OCI-LY7 (cell line): Measurements from ENCODE around the gene SLC31A1. TPM values are rescaled to one million over a fixed set of nuclear protein-coding genes. Genes with fewer than 3 reads are reported as not detected.

ENCODE experiments used
- BruUV-seq: library from RNA; stranded (reverse); fragments of 400-500 nt; replicated peaks from 2 replicates; lab custom pipeline; 2021; lab: Mats Ljungman, UMichigan
- CTCF ChIA-PET: fragments of 300-600 bp; sonication (Branson Sonifier 250); formaldehyde crosslinking; loops from one replicate; lab custom pipeline; 2022; ENCODE audit warnings: antibody characterized with exemption; ENCODE audit not compliant: unreplicated experiment; lab: Charles Lee
- POLR2A ChIA-PET: fragments of 300-600 bp; sonication (Branson Sonifier 250); formaldehyde crosslinking; loops from one replicate; lab custom pipeline; 2022; ENCODE audit warnings: antibody characterized with exemption; lab: Charles Lee
- DNase-seq: peaks from one replicate; pipeline ENCODE4 v3.0.0-alpha.2; 2015; ENCODE audit warnings: low spot score
- H2AFZ ChIP-seq: fragments of 200-600 bp; sonication (generic), shearing (Covaris generic); 2 replicates; pipeline ENCODE4 v1.6.1; 2014; ENCODE audit warnings: mild to moderate bottlenecking, antibody characterized with exemption, low read length, moderate library complexity
- H3K27ac ChIP-seq: fragments of 200-600 bp; sonication (generic); 2 replicates; pipeline ENCODE4 v1.5.1; 2014; ENCODE audit warnings: mixed run types, low read depth, mild to moderate bottlenecking, moderate library complexity, low read length, inconsistent platforms; ENCODE audit not compliant: poor library complexity, severe bottlenecking
- H3K36me3 ChIP-seq: fragments of 200-600 bp; sonication (generic); 2 replicates; pipeline ENCODE4 v1.6.1; 2014; ENCODE audit warnings: mild to moderate bottlenecking, antibody characterized with exemption, low read length, moderate library complexity, mixed read lengths; ENCODE audit not compliant: insufficient read depth
- H3K4me1 ChIP-seq: fragments of 200-600 bp; sonication (generic); 2 replicates; pipeline ENCODE4 v1.5.1; 2014; ENCODE audit warnings: mild to moderate bottlenecking, low read length; ENCODE audit not compliant: insufficient read depth, poor library complexity, severe bottlenecking
- H3K4me2 ChIP-seq: fragments of 200-600 bp; sonication (generic); 2 replicates; pipeline ENCODE4 v1.6.1; 2014; ENCODE audit warnings: mild to moderate bottlenecking, low read length
- H3K4me3 ChIP-seq: fragments of 200-600 bp; sonication (generic); 2 replicates; pipeline ENCODE4 v1.5.1; 2014; ENCODE audit warnings: mild to moderate bottlenecking, low read depth, low read length; ENCODE audit not compliant: poor library complexity, severe bottlenecking
- H3K79me2 ChIP-seq: fragments of 200-600 bp; sonication (generic); 2 replicates; pipeline ENCODE4 v1.6.1; 2016; ENCODE audit warnings: low read depth, mild to moderate bottlenecking, low read length, moderate library complexity, mixed read lengths; ENCODE audit not compliant: insufficient read depth
- H3K9me2 ChIP-seq: fragments of 200-600 bp; sonication (generic); 2 replicates; pipeline ENCODE4 v1.6.1; 2016; ENCODE audit warnings: mild to moderate bottlenecking, low read length, mixed read lengths; ENCODE audit not compliant: insufficient read depth
- H3K9me3 ChIP-seq: fragments of 200-600 bp; sonication (generic); 2 replicates; pipeline ENCODE4 v1.6.1; 2014; ENCODE audit warnings: mild to moderate bottlenecking, mixed run types, low read length, mixed read lengths
- H4K20me1 ChIP-seq: fragments of 200-600 bp; sonication (generic); 2 replicates; pipeline ENCODE4 v1.6.1; 2014; ENCODE audit warnings: mild to moderate bottlenecking, antibody characterized with exemption, low read length, moderate library complexity, mixed read lengths; ENCODE audit not compliant: insufficient read depth
- CTCF ChIP-seq: fragments of 200-600 bp; sonication (generic); conservative IDR thresholded peaks from 2 replicates; pipeline ENCODE4 v1.5.1; 2014; ENCODE audit warnings: mild to moderate bottlenecking, antibody characterized with exemption, low read length, moderate library complexity, mixed read lengths
- EZH2phosphoT487 ChIP-seq: fragments of 200-600 bp; sonication (generic); IDR thresholded peaks from 2 replicates; pipeline ENCODE4 v1.6.1; 2018; ENCODE audit warnings: low read depth, borderline replicate concordance, mild to moderate bottlenecking, mixed run types, antibody characterized with exemption, low read length, moderate library complexity, mixed read lengths
- intact Hi-C: fragments of 100-400 bp; cut with micrococcal nuclease; formaldehyde crosslinking; loops from one replicate; pipeline ENCODE4 v1.10.0; 2022; ENCODE audit not compliant: unreplicated experiment
- total RNA-seq, 2 experiments: library from RNA; depleted of rRNA in 1 of 2; stranded (reverse); fragments of >200 nt in 1 of 2; shearing (Covaris generic) in 1 of 2; gene quantifications; 2 replicates each; pipeline ENCODE4 v1.2.3, GENCODE V29; 2014 to 2022

Gene SLC31A1
- total RNA-seq, 2 experiments from 2014 or later: 3.9 to 16.7 TPM

- H3K9me3 ChIP-seq: no peaks in the 10 kb centered on the region
- no peaks in the 10 kb centered on the region for H3K79me2 ChIP-seq
- no peaks in the 10 kb centered on the region for H3K9me2 ChIP-seq
- BruUV-seq: no TSS peak
- H4K20me1 ChIP-seq: no peaks in the 10 kb centered on the region
- peaks cover 11% of the 10 kb centered on the region for H3K4me1 ChIP-seq
- no peak overlapping the region for H3K27ac ChIP-seq
- DNase-seq: no peak
- intact Hi-C loops: no loop called here
- no peak overlapping the region for H3K4me2 ChIP-seq
- CTCF ChIA-PET: interaction anchor here (0.7 kb wide), 1 partner anchor 12 kb away, joined by 4 read pairs; no protein-coding TSS in a partner anchor
- no peak overlapping the region for H3K4me3 ChIP-seq
- POLR2A ChIA-PET: interaction anchor here (0.7 kb wide), 1 partner anchor 15 kb away, joined by 3 read pairs; no protein-coding TSS in a partner anchor
- H2AFZ ChIP-seq: no peak overlapping the region
- TF ChIP-seq CTCF: no peak
- no peak for TF ChIP-seq EZH2phosphoT487
- H3K36me3 ChIP-seq: no peaks in the 10 kb centered on the region
Observed at GRCh38 chr9:113237026-113237425, 15.7 kb downstream of the SLC31A1 start.

DNA sequence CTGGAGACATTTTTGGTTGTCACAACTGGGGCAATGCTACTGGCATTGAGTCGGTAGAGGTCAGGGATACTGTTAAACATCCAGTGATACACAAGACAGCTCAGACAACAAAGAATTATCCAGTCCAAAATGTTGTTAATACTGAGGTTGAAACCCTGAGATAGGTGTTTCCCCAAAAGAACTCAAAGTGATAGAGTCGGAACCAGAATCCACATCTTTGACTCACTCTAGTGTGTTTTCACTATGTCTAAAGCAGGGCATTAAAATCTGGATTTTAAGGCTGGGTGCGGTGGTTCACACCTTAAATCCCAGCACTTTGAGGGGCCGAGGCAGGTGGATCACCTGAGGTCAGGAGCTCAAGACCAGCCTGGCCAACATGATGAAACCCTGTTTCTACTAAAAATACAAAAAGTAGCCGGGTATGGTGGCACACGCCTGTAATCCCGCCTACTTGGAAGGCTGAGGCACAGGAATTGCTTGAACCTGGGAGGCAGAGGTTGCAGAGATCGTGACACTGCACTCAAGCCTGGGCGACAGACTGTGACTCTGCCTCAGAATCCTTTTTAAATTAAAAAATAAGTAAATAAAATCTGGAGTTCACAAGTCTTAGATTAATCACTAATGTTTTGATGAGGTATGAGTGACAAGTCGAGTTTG, 17.0 kb downstream of the SLC31A1 start:
- CTCF ChIA-PET: no interaction called here
- no TSS peak for BruUV-seq

More for the DNA sequence above, 17.0 kb downstream of the SLC31A1 start:
- no peak for DNase-seq
- no peak overlapping the region for H2AFZ ChIP-seq
- no peaks in the 10 kb centered on the region for H3K36me3 ChIP-seq
- H3K27ac ChIP-seq: no peak overlapping the region
- POLR2A ChIA-PET: interaction anchor here (0.6 to 1.0 kb wide), 2 partner anchors 24 to 76 kb away, joined by 3 to 4 read pairs; no protein-coding TSS in a partner anchor
- no peaks in the 10 kb centered on the region for H4K20me1 ChIP-seq
- H3K4me1 ChIP-seq: peaks cover 2% of the 10 kb centered on the region
- H3K79me2 ChIP-seq: no peaks in the 10 kb centered on the region
- no peak overlapping the region for H3K4me2 ChIP-seq
- no peak for TF ChIP-seq CTCF
- TF ChIP-seq EZH2phosphoT487: no peak
- intact Hi-C loops: no loop called here
- no peaks in the 10 kb centered on the region for H3K9me3 ChIP-seq
- no peaks in the 10 kb centered on the region for H3K9me2 ChIP-seq
- H3K4me3 ChIP-seq: no peak overlapping the region
